SK-N-SH treated with all-trans-retinoic acid at 6 μM for 48 hours (cell line): ENCODE results near the gene NME4.

Experiments
- ATAC-seq: fragments of 200-7000 bp; cut with Tn5 transposase; 3 replicates; pipeline ENCODE4 v1.9.1; 2020; ENCODE audit warnings: mild to moderate bottlenecking, moderate library complexity
- ARNTL ChIP-seq: fragments of 450-650 bp; formaldehyde crosslinking; IDR thresholded peaks from 2 replicates; pipeline ENCODE4 v1.5.0; 2020; ENCODE audit warnings: low read depth, mild to moderate bottlenecking, moderate library complexity, borderline replicate concordance
- CREB5 ChIP-seq: fragments of 250-450 bp; sonication (Bioruptor Pico); IDR thresholded peaks from 2 replicates; pipeline ENCODE4 v1.5.1; 2020; ENCODE audit warnings: low read depth, mild to moderate bottlenecking, moderate library complexity
- CSDC2 ChIP-seq: fragments of 250-450 bp; sonication (Bioruptor Pico); IDR thresholded peaks from 2 replicates; pipeline ENCODE4 v1.5.0; 2020; ENCODE audit warnings: mild to moderate bottlenecking, moderate library complexity
- CSRNP3 ChIP-seq: fragments of 250-450 bp; sonication (Bioruptor Pico); IDR thresholded peaks from 2 replicates; pipeline ENCODE4 v1.5.1; 2021; ENCODE audit warnings: mild to moderate bottlenecking, moderate library complexity
- ESRRG ChIP-seq: fragments of 250-450 bp; sonication (Bioruptor Pico); IDR thresholded peaks from 2 replicates; pipeline ENCODE4 v1.6.1; 2021; ENCODE audit warnings: mild to moderate bottlenecking
- GLIS3 ChIP-seq: fragments of 250-450 bp; sonication (Bioruptor Pico); IDR thresholded peaks from 2 replicates; pipeline ENCODE4 v1.5.0; 2020; ENCODE audit warnings: mild to moderate bottlenecking, moderate library complexity
- ISL1 ChIP-seq: fragments of 250-450 bp; sonication (Bioruptor Pico); IDR thresholded peaks from 2 replicates; pipeline ENCODE4 v2.1.2; 2022; ENCODE audit warnings: mild to moderate bottlenecking, moderate library complexity
- PATZ1 ChIP-seq: fragments of 250-450 bp; sonication (Bioruptor Pico); IDR thresholded peaks from 2 replicates; pipeline ENCODE4 v1.8.0; 2020; ENCODE audit warnings: mild to moderate bottlenecking, moderate library complexity, borderline replicate concordance
- PPARA ChIP-seq: fragments of 250-450 bp; sonication (Bioruptor Pico); IDR thresholded peaks from 2 replicates; pipeline ENCODE4 v1.5.0; 2020; ENCODE audit warnings: mild to moderate bottlenecking, borderline replicate concordance
- RARB ChIP-seq: fragments of 250-450 bp; sonication (Bioruptor Pico); IDR thresholded peaks from 2 replicates; pipeline ENCODE4 v1.8.0; 2021; ENCODE audit warnings: mild to moderate bottlenecking, moderate library complexity
- SNAI2 ChIP-seq: fragments of 250-450 bp; sonication (Bioruptor Pico); IDR thresholded peaks from 2 replicates; pipeline ENCODE4 v1.5.0; 2020; ENCODE audit warnings: mild to moderate bottlenecking, moderate library complexity
- TCF4 ChIP-seq: fragments of 250-450 bp; sonication (Bioruptor Pico); IDR thresholded peaks from 2 replicates; pipeline ENCODE4 v1.8.0; 2021; ENCODE audit warnings: mild to moderate bottlenecking, moderate library complexity, borderline replicate concordance
- TOX ChIP-seq: fragments of 250-450 bp; sonication (Bioruptor Pico); IDR thresholded peaks from 2 replicates; pipeline ENCODE4 v1.8.0; 2021; ENCODE audit warnings: mild to moderate bottlenecking, moderate library complexity, borderline replicate concordance
- TSHZ2 ChIP-seq: fragments of 250-450 bp; sonication (Bioruptor Pico); IDR thresholded peaks from 2 replicates; pipeline ENCODE4 v1.5.0; 2020; ENCODE audit warnings: mild to moderate bottlenecking, moderate library complexity
- ZC3H10 ChIP-seq: fragments of 250-450 bp; sonication (Bioruptor Pico); IDR thresholded peaks from 2 replicates; pipeline ENCODE4 v1.5.1; 2021; ENCODE audit warnings: mild to moderate bottlenecking, moderate library complexity
- ZFP3 ChIP-seq: fragments of 250-450 bp; sonication (Bioruptor Pico); IDR thresholded peaks from 2 replicates; pipeline ENCODE4 v1.5.0; 2020; ENCODE audit warnings: mild to moderate bottlenecking, moderate library complexity
- ZFP30 ChIP-seq: fragments of 450-650 bp; formaldehyde crosslinking; IDR thresholded peaks from 2 replicates; pipeline ENCODE4 v1.5.0; 2022; ENCODE audit warnings: mild to moderate bottlenecking, moderate library complexity
- ZNF565 ChIP-seq: fragments of 450-650 bp; formaldehyde crosslinking; conservative IDR thresholded peaks from 2 replicates; pipeline ENCODE4 v1.5.0; 2020; ENCODE audit warnings: low read depth, mild to moderate bottlenecking, moderate library complexity
- ZNF70 ChIP-seq: fragments of 450-650 bp; formaldehyde crosslinking; IDR thresholded peaks from 2 replicates; pipeline ENCODE4 v1.5.0; 2020; ENCODE audit warnings: mild to moderate bottlenecking, moderate library complexity
- ZNF8 ChIP-seq: fragments of 450-650 bp; formaldehyde crosslinking; IDR thresholded peaks from 2 replicates; pipeline ENCODE4 v1.5.0; 2020; ENCODE audit warnings: mild to moderate bottlenecking, moderate library complexity

The NME4 gene

GRCh38 chr16:364595-365491 is 32.2 kb upstream of the NME4 start (continued):
- no peak for TF ChIP-seq ESRRG (CRISPR knock-in tag)
- no peak for TF ChIP-seq ARNTL
- TF ChIP-seq RARB: no peak
- no peak for TF ChIP-seq ZFP30 (CRISPR knock-in tag)
- no peak for TF ChIP-seq PATZ1 (CRISPR knock-in tag)
- TF ChIP-seq ZFP3 (CRISPR knock-in tag): no peak
- TF ChIP-seq TSHZ2 (CRISPR knock-in tag): no peak
- TF ChIP-seq, all 23 proteins: peak for 0

GRCh38 chr16:366476-366875 is 30.5 kb upstream of the NME4 start:
- TF ChIP-seq RARB (no peak), ZNF70 (CRISPR knock-in tag) (no peak), SNAI2 (CRISPR knock-in tag) (no peak), ZNF8 (CRISPR knock-in tag) (no peak), TOX (no peak), ZC3H10 (no peak), CREB5 (CRISPR knock-in tag) (no peak), CSRNP3 (CRISPR knock-in tag) (no peak), ZFP3 (CRISPR knock-in tag) (no peak), PPARA (no peak), ZNF565 (CRISPR knock-in tag) (no peak), TCF4 (CRISPR knock-in tag) (no peak), CSDC2 (CRISPR knock-in tag) (no peak), ISL1 (CRISPR knock-in tag) (no peak)
- no peak for ATAC-seq

- ATAC-seq: no peak
- TF ChIP-seq TCF4 (CRISPR knock-in tag): no peak
- TF ChIP-seq ZFP30 (CRISPR knock-in tag): no peak
- no peak for TF ChIP-seq TSHZ2 (CRISPR knock-in tag)
- TF ChIP-seq ZNF565 (CRISPR knock-in tag): no peak
- TF ChIP-seq GLIS3 (CRISPR knock-in tag): no peak
- no peak for TF ChIP-seq CREB5 (CRISPR knock-in tag)
- TF ChIP-seq SNAI2 (CRISPR knock-in tag): no peak
- no peak for TF ChIP-seq ZC3H10
- TF ChIP-seq ZNF70 (CRISPR knock-in tag): no peak
- TF ChIP-seq ESRRG (CRISPR knock-in tag): no peak
- TF ChIP-seq RARB: no peak
Observed at GRCh38 chr16:367333-367903, 29.6 kb upstream of the NME4 start.
